Peyer's patch (tissue), 4 donors: ENCODE data around the gene GIGYF2. TPM values are rescaled to one million over a fixed set of nuclear protein-coding genes. Genes with fewer than 3 reads are reported as not detected.

Source experiments
- DNase-seq, 3 donors: peaks; one replicate each; pipeline ENCODE4 v3.0.0-alpha.2; 2017 to 2019
- H3K27ac ChIP-seq, 4 donors: fragments of 200-600 bp; sonication (generic); one replicate each; pipeline ENCODE4 v1.5.1; 2016 to 2019
- H3K27me3 ChIP-seq, 2 donors: fragments of 200-600 bp; sonication (generic); one replicate each; pipeline ENCODE4 v1.5.1; 2019
- H3K36me3 ChIP-seq, 3 donors: fragments of 200-600 bp; sonication (generic); one replicate each; pipeline ENCODE4 v1.5.1; 2016 to 2019
- H3K4me1 ChIP-seq, 4 donors: fragments of 200-600 bp; sonication (generic); one replicate each; pipeline ENCODE4 v1.5.1; 2016 to 2019
- H3K4me3 ChIP-seq, 4 donors: fragments of 200-600 bp; sonication (generic); 1 replicate in 3 of 4; 2 replicates in 1 of 4; pipeline ENCODE4 v1.5.1; 2016 to 2019; ENCODE audit warnings: mild to moderate bottlenecking in 1 of 4
- H3K9me3 ChIP-seq, 4 donors: fragments of 200-600 bp; sonication (generic); one replicate each; pipeline ENCODE4 v1.5.1; 2016 to 2019; ENCODE audit warnings: mild to moderate bottlenecking in 1 of 4
- POLR2A ChIP-seq, 2 donors: fragments of 450-650 bp; IDR thresholded peaks; one replicate each; pipeline ENCODE4 v1.5.1; 2017; ENCODE audit warnings: antibody characterized with exemption in 2 of 2, mild to moderate bottlenecking in 2 of 2, moderate library complexity in 2 of 2
- total RNA-seq, 4 donors: library from RNA; depleted of rRNA; stranded (reverse); fragments of >200 nt; gene quantifications; one replicate each; pipeline ENCODE4 v1.1.0, GENCODE V29; 2016
- TF ChIP-seq, protein P1 (sequence below), 6 experiments: fragments of 450-650 bp in 4 of 6; fragments of 200-600 bp in 2 of 6; sonication (generic) in 1 of 6; IDR thresholded peaks; one replicate each; pipeline ENCODE4 v1.5.1; 2017 to 2019; ENCODE audit warnings: antibody characterized with exemption in 6 of 6, mild to moderate bottlenecking in 3 of 6, moderate library complexity in 1 of 6

Gene GIGYF2
- total RNA-seq, 4 donors from 2014 or later, result 82.5 to 126 (median 90.1) TPM

DNA sequence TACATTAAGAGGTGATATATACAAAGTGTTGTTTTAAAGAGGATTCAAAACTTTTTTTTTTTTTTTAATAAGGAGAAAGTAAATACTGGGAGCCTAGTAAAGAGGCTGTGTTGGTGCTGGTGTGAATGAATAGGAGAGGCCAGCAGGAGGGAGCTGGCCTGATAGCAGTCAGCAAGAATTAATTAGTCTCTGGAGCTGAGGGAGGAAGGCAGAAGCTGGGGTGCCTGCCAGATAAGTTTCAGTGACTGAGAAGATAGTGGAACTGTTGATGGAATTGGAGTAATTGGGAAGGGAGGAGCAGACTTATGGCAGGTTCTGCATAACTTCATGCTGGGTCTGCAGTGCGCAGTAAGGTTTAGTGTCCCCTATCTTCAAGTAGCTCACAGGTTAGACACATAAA, 136.7 kb downstream of the GIGYF2 start:
- Histone ChIP-seq H3K9me3 (no peaks in the 10 kb centered on the region), H3K27ac (no peak overlapping the region), H3K27me3 (no peaks in the 10 kb centered on the region), H3K36me3 (peaks cover 0 to 65% (median 0%) of the 10 kb centered on the region in 3 donors), H3K4me1 (peaks cover 5 to 26% (median 10%) of the 10 kb centered on the region in 4 donors), H3K4me3 (no peak overlapping the region)
- TF ChIP-seq, protein P1, sequence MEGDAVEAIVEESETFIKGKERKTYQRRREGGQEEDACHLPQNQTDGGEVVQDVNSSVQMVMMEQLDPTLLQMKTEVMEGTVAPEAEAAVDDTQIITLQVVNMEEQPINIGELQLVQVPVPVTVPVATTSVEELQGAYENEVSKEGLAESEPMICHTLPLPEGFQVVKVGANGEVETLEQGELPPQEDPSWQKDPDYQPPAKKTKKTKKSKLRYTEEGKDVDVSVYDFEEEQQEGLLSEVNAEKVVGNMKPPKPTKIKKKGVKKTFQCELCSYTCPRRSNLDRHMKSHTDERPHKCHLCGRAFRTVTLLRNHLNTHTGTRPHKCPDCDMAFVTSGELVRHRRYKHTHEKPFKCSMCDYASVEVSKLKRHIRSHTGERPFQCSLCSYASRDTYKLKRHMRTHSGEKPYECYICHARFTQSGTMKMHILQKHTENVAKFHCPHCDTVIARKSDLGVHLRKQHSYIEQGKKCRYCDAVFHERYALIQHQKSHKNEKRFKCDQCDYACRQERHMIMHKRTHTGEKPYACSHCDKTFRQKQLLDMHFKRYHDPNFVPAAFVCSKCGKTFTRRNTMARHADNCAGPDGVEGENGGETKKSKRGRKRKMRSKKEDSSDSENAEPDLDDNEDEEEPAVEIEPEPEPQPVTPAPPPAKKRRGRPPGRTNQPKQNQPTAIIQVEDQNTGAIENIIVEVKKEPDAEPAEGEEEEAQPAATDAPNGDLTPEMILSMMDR (IDR thresholded peaks at IDR 0.05), result no peak
- no peak for TF ChIP-seq POLR2A (IDR thresholded peaks at IDR 0.05)
- DNase-seq, result no peak

DNA sequence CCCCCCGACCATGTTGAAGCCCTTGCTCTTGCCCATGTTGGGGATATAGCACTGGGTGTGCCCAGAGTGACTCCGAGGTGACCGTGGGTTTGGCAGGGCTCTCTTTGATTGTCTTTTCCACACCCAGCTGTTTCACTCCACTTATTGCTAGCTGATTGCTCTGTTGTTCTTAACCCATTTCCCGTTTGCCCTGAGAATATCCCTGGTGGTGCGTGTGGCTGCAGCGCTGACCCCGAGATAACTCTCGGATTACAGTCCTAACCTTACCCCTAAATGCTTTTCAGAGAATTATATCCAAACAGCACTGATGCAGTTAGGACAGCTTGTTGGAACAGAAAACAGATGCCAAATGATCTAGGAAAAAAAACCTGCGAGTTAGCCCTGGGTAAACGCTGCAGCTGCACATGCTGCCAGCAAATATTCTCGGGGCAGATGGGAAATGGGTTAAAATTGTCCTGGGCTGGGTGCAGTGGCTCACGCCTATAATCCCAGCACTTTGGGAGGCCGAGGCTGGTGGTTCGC, 138.6 kb downstream of the GIGYF2 start:
- Histone ChIP-seq H3K27ac (peak overlapping the region in 1 of 4 donors; percentile 59), H3K9me3 (no peaks in the 10 kb centered on the region), H3K36me3 (peaks cover 0 to 63% (median 0%) of the 10 kb centered on the region in 3 donors), H3K4me3 (peak overlapping the region in 1 of 4 donors; percentile 2), H3K4me1 (peaks cover 5 to 31% (median 13%) of the 10 kb centered on the region in 4 donors), H3K27me3 (no peaks in the 10 kb centered on the region)
- TF ChIP-seq POLR2A (IDR thresholded peaks at IDR 0.05), result no peak
- TF ChIP-seq, protein P1 (IDR thresholded peaks at IDR 0.05), result peak in 1 of 6 experiments; percentile 16
- DNase-seq, result peak in 2 of 3 donors; percentile 57 to 60

DNA sequence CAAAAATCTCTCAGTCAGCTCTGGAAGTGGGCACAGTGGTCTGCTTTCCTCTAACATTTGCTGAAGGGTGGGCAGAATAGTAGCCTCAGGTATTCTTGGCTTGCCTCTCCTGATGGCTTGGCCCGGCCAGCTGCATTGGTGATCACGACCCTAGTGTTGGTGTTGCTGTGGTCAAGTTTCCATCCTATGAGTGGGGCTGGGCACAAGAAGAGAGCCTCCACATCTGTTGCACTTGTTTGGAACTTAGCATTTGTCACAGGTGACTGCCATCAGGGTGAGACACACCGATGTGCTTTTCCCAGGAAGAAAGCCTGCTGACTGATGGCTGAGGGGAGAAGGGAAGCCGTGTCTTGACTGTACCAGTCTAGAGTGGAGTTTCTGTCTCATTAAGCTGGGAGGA, 139.8 kb downstream of the GIGYF2 start:
- Histone ChIP-seq H3K27ac (peak overlapping the region in 1 of 4 donors; percentile 17), H3K4me3 (no peak overlapping the region), H3K4me1 (peaks cover 5 to 31% (median 13%) of the 10 kb centered on the region in 4 donors), H3K9me3 (no peaks in the 10 kb centered on the region), H3K27me3 (no peaks in the 10 kb centered on the region), H3K36me3 (peaks cover 0 to 63% (median 0%) of the 10 kb centered on the region in 3 donors)
- no peak for TF ChIP-seq POLR2A (IDR thresholded peaks at IDR 0.05)
- TF ChIP-seq, protein P1 (IDR thresholded peaks at IDR 0.05), result no peak
- DNase-seq, result no peak

DNA sequence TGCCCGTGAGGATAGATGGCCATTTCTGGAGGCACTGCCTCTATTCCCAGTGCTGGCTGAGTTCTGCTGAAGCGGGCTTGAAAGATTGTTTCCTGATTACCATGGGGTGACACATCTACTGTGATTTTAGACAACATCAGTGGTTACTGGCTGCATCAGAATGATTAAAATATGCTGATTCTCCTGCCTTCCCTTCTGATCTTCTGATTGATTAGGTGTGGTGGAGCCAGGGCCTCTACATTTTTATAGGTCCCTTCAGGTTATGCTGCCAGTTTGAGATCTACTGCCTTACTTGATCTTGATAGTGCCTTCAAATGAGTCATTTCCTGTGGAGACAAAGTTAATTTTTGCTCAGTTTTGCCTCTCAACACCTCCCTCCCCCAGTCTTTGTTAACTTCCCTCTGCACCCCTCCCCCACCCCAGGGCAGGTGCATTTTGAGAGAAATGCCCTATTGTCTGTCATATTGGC, 141.3 kb downstream of the GIGYF2 start:
- Histone ChIP-seq H3K4me1 (peaks cover 5 to 31% (median 13%) of the 10 kb centered on the region in 4 donors), H3K27ac (peak overlapping the region in 3 of 4 donors; percentile 2 to 57 (median 40)), H3K27me3 (no peaks in the 10 kb centered on the region), H3K4me3 (no peak overlapping the region), H3K36me3 (peaks cover 0 to 55% (median 0%) of the 10 kb centered on the region in 3 donors), H3K9me3 (no peaks in the 10 kb centered on the region)
- DNase-seq, result peak in 2 of 3 donors; percentile 50 to 57
- TF ChIP-seq, protein P1 (IDR thresholded peaks at IDR 0.05), result no peak
- TF ChIP-seq POLR2A (IDR thresholded peaks at IDR 0.05), result no peak

DNA sequence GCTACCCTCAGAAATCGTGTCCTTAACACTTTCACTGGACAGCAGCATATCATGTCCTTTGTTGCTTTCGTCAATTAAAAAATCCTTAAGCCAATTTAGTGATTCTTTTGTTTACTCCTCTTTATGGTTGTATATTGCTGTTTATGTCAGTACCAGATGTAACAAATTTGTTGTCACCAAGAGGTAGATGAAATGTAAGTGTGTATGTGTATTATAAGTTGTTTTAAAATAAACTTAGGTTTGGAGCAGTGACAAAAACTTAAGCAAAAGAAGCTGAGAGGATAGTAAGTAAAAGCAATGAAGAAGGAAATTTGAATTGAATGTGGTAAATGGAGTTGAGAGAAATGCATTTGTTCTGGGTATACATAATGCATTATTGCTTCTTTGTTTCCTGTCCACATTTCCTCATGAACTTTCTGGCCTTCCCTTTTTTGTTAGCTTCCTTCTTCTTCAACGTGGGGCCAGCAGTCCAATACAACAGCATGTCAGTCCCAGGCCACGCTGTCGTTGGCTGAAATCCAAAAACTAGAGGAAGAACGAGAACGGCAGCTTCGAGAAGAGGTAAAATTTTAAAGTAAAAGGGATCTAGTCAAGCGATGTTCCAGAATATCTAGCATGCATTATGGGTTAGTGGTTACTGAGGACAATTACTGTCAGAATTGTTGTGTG, 142.4 kb downstream of the GIGYF2 start:
- Histone ChIP-seq H3K4me3 (no peak overlapping the region), H3K9me3 (no peaks in the 10 kb centered on the region), H3K36me3 (peaks cover 0 to 51% (median 0%) of the 10 kb centered on the region in 3 donors), H3K27ac (peak overlapping the region in 1 of 4 donors; percentile 6), H3K4me1 (peaks cover 5 to 31% (median 13%) of the 10 kb centered on the region in 4 donors), H3K27me3 (no peaks in the 10 kb centered on the region)
- peak in 1 of 3 donors; percentile 59 for DNase-seq
- TF ChIP-seq POLR2A (IDR thresholded peaks at IDR 0.05), result no peak
- TF ChIP-seq, protein P1 (IDR thresholded peaks at IDR 0.05), result no peak
